ENCODE measurements around the gene POLR1G.

POLR1G gene

GRCh38 chr19:45358213-45358792 is 48.1 kb upstream of the POLR1G start:
- TF ChIP-seq TAF1 (IDR thresholded peaks at IDR 0.05; ENCODE audit: low read depth) (no peak), RAD21 (IDR thresholded peaks at IDR 0.05; ENCODE audit: low read depth) (no peak), EGR1 (IDR thresholded peaks at IDR 0.05) (no peak), CEBPB (IDR thresholded peaks at IDR 0.05) (no peak), TEAD4 (IDR thresholded peaks at IDR 0.05) (no peak), TCF12 (IDR thresholded peaks at IDR 0.05; ENCODE audit: low read depth) (no peak), CREB1 (IDR thresholded peaks at IDR 0.05; ENCODE audit: low read depth) (no peak), EP300 (IDR thresholded peaks at IDR 0.05; ENCODE audit: borderline replicate concordance) (no peak), REST (IDR thresholded peaks at IDR 0.05; ENCODE audit: low read depth) (no peak), USF1 (IDR thresholded peaks at IDR 0.05) (no peak), YY1 (IDR thresholded peaks at IDR 0.05; ENCODE audit: low read depth) (no peak), FOXM1 (IDR thresholded peaks at IDR 0.05; ENCODE audit: borderline replicate concordance, low read depth) (no peak), ZBTB7A (IDR thresholded peaks at IDR 0.05; ENCODE audit: low read depth) (no peak), MAX (IDR thresholded peaks at IDR 0.05) (no peak), NFIC (IDR thresholded peaks at IDR 0.05) (no peak)

DNA sequence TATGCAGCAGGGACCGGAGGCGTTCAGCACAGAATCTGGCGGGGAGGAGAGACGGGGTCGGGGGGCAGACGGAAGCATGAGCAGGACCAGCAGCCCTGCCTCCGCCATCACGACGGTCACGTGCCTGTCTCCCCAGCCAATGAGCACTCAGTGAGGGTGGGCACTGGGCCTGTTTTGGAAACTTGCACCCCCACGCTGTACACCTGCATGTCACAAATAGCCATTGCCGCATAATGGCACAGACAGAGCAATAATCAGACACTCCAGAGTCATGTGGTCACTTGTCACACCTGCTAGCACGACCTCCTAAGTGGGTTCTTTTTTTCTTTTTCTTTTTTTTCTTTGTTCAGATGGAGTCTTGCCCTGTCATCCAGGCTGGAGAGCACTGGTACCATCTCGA is 44.8 kb upstream of the POLR1G start:
- TF ChIP-seq NFIC (IDR thresholded peaks at IDR 0.05), result no peak
- TF ChIP-seq CEBPB (IDR thresholded peaks at IDR 0.05), result no peak
- TF ChIP-seq YY1 (IDR thresholded peaks at IDR 0.05; ENCODE audit: low read depth), result no peak
- TF ChIP-seq TAF1 (IDR thresholded peaks at IDR 0.05; ENCODE audit: low read depth), result no peak
- TF ChIP-seq TCF12 (IDR thresholded peaks at IDR 0.05; ENCODE audit: low read depth), result no peak
- no peak for TF ChIP-seq USF1 (IDR thresholded peaks at IDR 0.05)
- no peak for TF ChIP-seq RAD21 (IDR thresholded peaks at IDR 0.05; ENCODE audit: low read depth)
- no peak for TF ChIP-seq REST (IDR thresholded peaks at IDR 0.05; ENCODE audit: low read depth)
- TF ChIP-seq FOXM1 (IDR thresholded peaks at IDR 0.05; ENCODE audit: borderline replicate concordance, low read depth), result no peak
- no peak for TF ChIP-seq EGR1 (IDR thresholded peaks at IDR 0.05)
- TF ChIP-seq CREB1 (IDR thresholded peaks at IDR 0.05; ENCODE audit: low read depth), result no peak
- no peak for TF ChIP-seq ZBTB7A (IDR thresholded peaks at IDR 0.05; ENCODE audit: low read depth)
- no peak for TF ChIP-seq TEAD4 (IDR thresholded peaks at IDR 0.05)
- TF ChIP-seq MAX (IDR thresholded peaks at IDR 0.05), result no peak
- TF ChIP-seq EP300 (IDR thresholded peaks at IDR 0.05; ENCODE audit: borderline replicate concordance), result no peak

DNA sequence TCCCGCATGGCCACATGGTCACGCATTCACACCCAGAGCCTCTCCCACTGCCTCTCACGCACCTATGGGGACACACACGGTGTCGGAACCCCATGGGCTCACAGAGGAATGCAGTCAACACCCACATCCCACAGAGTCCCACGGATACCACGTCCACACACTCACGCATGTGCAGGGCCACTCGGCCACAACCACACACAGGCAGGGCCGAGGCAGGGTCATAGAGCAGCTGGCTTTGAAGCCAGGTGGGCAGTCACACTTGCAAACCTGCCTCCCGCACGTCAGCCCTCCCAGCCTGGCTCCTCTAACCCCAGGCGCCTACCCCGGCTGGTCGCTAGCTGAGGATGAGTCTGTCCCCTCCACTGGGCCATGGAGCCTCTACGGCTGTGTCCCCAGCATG is 44.2 kb upstream of the POLR1G start:
- TF ChIP-seq EGR1 (IDR thresholded peaks at IDR 0.05) (no peak), TCF12 (IDR thresholded peaks at IDR 0.05; ENCODE audit: low read depth) (no peak), TAF1 (IDR thresholded peaks at IDR 0.05; ENCODE audit: low read depth) (no peak), YY1 (IDR thresholded peaks at IDR 0.05; ENCODE audit: low read depth) (no peak), RAD21 (IDR thresholded peaks at IDR 0.05; ENCODE audit: low read depth) (no peak), EP300 (IDR thresholded peaks at IDR 0.05; ENCODE audit: borderline replicate concordance) (no peak), FOXM1 (IDR thresholded peaks at IDR 0.05; ENCODE audit: borderline replicate concordance, low read depth) (no peak), USF1 (IDR thresholded peaks at IDR 0.05) (no peak), TEAD4 (IDR thresholded peaks at IDR 0.05) (no peak), ZBTB7A (IDR thresholded peaks at IDR 0.05; ENCODE audit: low read depth) (no peak), NFIC (IDR thresholded peaks at IDR 0.05) (no peak), REST (IDR thresholded peaks at IDR 0.05; ENCODE audit: low read depth) (no peak), CEBPB (IDR thresholded peaks at IDR 0.05) (no peak), MAX (IDR thresholded peaks at IDR 0.05) (no peak), CREB1 (IDR thresholded peaks at IDR 0.05; ENCODE audit: low read depth) (no peak)

Measured in Ishikawa (cell line).